GM19328 (cell line): ENCODE results near the gene POLE.

Experiments used
- ATAC-seq: cut with Tn5 transposase; IDR thresholded peaks from one replicate; pipeline ENCODE4 v1.9.1; 2021; ENCODE audit warnings: mild to moderate bottlenecking, moderate library complexity; ENCODE audit not compliant: unreplicated experiment

POLE gene

DNA sequence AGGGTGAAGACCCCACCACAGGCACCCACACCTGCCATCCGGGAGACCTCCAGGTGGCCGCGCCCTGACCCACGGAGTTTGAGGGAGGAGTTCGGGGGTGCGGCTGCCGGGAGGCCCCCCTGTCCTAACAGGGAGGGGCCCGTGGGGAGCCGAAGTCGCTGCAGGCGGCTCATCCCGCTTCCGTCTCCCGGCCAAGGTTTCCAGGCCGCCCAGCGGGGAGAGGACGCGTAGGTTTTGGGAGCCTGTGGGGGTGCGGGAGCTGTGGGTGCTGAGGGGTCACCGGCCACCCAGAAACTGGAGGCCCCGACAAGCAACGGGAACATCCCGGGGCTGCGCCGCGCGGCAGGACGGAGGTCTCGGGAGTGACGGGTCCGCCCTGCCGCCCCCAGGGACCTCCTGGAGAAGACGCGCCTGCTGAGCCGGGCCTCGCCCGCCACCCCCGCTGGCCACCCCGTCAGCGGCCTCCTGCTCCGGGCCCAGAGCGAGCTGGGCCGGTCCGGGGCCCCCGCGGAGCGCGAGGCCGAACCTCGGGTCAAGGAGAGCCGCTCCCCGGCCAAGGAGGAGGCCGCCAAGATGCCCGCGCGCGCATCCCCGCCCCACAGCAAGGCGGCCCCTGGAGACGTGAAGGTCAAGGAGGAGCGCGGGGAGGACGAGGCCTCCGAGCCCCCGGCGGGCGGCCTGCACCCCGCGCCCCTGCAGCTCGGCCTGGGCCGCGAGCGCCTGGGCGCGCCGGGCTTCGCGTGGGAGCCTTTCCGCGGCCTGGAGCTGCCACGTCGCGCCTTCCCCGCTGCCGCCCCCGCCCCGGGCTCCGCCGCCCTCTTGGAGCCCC lies 104.3 kb downstream of the POLE start:
- no peak for ATAC-seq

DNA sequence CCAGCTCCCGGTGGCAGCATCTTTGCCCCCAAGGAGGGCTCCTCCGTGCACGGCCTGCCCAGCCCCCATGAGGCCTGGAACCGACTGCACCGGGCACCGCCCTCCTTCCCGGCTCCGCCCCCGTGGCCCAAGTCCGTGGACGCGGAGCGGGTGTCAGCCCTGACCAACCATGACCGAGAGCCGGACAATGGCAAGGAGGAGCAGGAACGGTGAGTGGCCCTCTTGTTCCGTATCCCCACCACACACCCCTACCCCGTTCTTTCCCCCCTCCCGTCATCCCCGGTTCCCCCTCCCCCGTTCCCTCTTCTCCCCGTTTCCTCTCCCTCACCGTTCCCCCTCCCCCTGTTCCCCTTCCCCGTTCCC lies 105.1 kb downstream of the POLE start:
- ATAC-seq = no peak

DNA sequence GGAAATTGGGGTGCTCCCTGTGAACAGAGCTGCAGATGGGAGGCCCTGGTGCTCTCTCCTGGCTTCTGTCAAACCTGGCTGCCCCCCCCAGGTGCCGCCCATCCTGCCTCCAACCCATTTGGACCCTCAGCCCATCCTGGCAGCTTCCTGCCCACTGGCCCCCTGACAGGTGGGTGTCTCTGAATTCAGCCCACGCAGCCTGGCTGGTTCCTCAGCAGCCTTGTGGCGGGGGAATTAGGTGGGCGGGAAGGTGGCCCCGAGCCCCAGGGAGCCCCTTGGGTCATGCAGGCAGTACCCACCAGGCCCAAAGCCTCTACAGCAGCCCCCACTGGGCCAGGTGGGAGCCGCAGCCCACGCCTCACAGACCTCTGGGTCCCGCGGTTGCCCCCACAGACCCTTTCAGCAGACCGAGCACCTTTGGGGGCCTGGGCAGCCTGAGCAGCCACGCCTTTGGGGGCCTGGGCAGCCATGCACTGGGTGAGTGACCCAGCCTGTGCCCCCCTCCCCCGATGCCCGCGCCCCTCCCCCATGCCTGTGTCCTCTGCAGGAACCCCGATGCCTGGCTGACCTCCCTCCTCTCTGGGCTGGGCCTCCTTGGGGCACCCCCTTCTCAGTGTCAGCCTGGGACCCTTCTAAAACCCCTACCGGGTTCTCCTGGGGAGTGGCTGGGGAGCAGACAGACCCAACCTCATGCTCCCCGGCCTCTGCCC lies 105.6 kb downstream of the POLE start:
- no peak for ATAC-seq

DNA sequence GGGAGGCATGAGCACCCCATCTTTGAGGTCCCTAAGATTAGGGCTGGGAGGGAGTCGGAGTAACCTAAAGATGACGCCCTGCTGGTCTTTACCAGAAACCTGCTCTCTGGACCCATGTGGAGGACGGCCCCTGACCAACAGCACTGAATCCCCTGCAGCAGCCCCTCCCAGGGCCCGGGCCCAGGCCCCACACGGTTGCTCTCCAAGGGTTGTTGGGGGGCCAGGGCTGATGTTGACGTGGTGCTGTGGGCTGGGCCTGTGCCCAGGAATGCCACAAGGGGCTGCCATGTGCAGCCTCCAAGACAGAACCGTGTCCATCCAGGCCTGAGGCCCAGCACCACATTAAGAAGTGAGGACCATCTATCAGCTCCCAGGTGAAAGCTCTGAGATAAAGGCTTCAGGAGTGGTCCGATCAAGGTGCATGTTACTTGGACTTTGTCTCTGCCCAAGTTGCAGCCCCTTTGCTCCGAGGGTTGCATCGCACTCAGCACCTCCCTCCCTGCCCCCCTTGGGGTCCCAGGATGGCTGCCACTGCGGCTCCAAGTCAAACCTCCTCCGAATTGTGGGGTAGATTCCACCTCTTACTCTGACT lies 106.3 kb downstream of the POLE start:
- no peak for ATAC-seq

DNA sequence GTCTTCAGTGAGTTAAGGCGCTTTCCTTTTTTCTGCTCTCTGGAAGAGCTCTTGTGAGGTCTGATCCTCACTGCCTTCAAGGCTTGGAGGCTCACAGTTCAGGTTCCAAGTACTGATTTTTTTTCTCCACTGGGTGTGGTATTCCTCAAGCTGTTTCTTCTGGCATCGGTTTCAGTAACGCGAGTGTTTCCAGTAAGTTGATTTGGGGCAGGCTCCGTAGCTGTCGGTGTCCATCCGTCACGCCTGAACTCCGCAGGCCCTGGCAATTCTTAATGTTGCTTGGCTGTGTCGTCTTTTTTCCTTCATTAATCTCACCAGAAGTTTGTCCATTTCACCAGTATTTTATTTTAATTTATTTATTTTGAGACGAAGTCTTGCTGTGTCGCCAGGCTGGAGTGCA lies 107.4 kb downstream of the POLE start:
- no peak for ATAC-seq

DNA sequence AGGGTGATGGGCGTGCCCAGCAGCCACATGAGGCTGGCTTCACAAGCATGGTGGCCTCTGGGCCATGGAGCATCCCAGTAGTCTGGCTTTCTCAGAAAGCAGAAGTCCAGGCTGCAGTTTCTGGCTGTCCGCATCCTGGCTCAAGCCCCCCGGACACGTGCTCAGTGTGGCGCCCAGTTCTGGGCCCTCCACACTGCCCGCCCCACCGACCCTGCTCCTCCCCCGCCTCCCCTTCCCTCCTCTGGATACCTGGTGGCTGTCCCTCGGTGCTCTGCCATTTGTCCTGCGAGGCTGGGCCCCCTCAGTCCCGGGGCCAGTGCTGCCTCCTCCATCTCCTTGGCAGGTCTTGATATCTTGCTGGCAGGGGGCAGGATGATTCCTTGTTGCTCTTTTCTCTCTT lies 108.3 kb downstream of the POLE start:
- ATAC-seq = no peak

DNA sequence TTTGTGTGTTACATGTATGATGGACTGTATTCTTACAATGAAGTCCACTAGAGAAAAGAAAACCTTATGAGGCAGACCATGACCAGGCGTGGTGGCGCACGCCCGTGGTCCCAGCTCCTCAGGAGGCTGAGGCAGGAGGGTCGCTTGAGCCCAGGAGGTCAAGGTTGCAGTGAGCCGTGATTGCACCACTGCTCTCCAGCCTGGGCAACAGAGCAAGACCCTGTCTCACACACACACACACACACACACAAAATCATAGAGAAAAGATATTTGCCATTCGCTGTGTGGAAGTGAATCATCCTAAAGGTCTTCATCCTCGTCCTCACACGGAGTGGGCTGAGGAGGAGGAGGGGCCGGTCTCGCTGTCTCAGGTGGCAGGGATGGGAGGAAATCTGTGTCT lies 109.0 kb downstream of the POLE start:
- no peak for ATAC-seq

DNA sequence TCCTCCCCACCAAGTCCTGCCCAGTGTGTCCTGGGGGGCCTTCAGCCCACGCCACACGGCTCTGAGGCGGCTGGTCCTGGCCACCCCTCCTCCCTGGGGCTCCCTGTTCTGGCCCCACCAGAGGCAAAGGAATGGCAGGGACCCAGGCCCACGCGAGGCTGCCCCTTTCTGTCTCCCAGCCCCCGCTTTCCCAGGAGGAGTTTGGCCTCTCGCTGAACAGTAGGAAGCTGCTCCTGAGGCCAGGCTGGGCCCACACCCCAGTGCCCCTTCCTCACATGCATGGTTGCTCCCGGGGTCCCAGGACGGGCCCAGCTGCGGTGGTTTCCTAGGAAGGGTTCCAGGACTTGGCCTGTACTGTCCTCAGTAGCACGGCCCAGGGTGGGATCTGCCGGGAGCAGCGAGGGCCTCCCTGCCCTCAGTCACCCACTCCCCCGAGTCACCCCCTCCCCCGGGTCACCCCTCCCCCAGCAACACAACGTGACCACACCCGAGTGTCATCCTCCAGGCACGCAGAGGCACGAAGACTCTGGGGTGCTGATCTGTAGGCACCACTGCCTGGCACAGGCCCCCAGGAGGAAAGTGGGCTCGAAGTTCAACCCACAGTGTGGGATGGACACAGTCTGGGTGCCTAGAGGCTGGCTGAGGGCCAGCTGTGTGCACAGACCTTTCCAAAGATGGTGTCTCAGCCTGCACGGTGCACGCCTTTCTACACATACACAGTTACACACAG lies 109.8 kb downstream of the POLE start:
- no peak for ATAC-seq

DNA sequence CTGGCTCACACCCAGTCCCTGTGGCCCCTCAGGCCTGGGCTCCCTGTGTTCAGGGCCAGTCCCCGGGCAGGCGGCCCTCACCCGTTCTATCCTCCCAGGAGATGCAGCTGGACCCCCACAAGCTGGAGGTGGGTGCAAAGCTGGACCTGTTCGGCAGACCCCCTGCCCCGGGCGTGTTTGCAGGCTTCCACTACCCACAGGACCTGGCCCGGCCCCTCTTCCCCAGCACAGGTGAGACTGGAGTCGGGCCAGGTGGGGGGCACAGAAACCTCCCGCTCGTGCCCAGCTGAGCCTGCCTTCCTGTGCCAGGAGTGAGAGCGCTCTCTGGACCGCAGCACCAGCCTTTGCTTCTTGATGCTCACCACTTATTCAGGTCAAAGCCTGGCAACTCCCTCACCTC lies 110.4 kb downstream of the POLE start:
- ATAC-seq = no peak

DNA sequence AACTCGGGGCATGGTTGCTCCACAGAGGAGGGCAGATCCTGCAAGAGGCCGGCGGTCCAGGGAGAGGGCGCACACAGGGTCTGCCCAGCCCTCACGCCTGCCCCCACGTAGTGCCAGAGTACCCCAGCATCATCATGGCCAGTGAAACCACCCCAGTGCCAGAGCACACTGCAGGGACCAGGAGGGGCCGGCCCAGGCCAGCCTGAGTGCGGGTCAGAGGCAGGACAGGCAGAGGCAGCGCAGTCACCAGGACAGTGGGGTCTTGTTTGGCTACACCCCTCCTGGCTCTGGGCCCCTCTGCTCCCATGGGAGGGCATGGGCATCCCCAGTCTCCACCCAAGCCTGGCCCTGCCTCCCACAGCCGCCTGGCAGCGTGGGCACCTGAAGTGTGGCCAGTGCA lies 111.5 kb downstream of the POLE start:
- ATAC-seq = no peak

DNA sequence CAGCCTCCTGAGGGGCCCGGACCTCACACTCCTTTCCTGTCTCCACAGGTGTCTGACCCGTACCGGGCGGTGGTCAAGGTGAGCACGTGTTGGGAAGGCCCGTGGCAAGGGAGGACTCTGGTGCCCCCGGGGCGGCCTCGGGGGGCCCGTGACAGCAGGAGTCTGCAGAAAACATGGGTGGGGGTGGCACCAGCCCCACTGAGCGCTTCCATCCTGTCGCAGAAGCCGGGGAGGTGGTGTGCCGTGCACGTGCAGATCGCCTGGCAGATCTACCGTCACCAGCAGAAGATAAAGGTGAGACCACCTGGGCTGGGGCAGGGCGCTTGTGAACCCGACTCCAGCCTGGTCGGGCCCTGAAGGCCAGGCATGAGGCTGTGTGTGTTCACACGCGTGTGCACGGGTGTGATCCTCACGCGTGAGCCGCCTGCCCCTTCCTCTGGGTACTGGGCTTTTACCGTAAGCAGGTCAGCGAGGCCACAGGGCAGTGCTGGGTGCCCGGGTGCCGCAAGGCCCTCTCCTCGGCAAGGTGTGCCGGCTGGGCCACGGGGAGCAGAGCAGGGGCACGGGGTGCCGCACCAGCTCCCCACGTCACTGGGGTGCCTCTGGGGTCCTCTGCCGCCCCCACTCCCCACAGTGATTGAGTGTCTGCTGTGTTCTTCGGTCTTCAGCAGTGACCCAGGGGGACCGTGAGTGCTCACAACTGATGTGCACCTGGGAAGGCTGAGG lies 112.7 kb downstream of the POLE start:
- ATAC-seq = no peak
